Raji (cell line): ENCODE data around the gene SSC5D.

Source experiments
- POLR2A ChIP-seq: IDR thresholded peaks from 2 replicates; pipeline ENCODE4 v1.6.1; 2011; ENCODE audit warnings: low read depth, low read length, control low read depth; ENCODE audit not compliant: insufficient read depth

Gene SSC5D

GRCh38 chr19:55477905-55478304 is 10.3 kb upstream of the SSC5D start:
- TF ChIP-seq POLR2A = no peak

DNA sequence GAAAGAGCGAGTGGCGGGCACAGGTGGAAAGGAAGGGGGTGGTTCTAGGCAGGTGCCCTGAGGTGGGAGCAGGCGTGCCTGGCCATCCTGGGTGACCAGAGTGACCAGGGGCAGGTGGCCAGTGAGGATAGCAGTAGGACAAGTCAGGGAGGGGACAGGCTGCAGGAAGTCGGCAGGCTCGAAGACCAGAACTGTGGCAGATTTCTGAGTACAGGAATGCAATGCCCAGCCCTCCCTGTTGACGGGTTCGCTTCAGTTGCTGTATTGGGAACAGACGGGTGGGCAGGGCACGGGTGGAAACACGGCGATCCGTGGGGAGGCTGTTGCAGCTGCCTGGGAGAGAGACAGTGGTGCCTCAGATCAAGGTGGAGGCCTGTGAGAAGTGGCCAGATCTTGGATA is 9.9 kb upstream of the SSC5D start:
- TF ChIP-seq POLR2A = no peak

DNA sequence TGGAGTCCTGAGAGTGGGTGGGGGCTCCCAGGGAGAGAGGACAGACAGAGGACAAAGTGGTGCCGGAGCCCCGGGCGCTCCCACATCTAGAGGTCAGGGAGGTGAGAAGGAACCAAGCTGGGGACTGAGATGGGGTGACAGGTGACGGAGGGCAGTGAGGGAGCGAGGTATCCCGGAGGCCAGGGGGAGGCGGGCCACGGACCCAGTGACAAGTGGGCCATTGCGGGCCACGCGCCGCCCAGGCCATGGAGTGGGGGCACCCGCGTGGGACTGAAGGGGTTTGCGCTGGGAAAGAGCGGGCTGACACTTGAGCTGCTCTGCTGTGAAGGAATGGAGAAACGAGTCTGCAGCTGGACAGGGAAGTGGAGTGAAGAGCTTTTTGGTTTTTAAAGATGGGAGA is 9.2 kb upstream of the SSC5D start:
- no peak for TF ChIP-seq POLR2A

DNA sequence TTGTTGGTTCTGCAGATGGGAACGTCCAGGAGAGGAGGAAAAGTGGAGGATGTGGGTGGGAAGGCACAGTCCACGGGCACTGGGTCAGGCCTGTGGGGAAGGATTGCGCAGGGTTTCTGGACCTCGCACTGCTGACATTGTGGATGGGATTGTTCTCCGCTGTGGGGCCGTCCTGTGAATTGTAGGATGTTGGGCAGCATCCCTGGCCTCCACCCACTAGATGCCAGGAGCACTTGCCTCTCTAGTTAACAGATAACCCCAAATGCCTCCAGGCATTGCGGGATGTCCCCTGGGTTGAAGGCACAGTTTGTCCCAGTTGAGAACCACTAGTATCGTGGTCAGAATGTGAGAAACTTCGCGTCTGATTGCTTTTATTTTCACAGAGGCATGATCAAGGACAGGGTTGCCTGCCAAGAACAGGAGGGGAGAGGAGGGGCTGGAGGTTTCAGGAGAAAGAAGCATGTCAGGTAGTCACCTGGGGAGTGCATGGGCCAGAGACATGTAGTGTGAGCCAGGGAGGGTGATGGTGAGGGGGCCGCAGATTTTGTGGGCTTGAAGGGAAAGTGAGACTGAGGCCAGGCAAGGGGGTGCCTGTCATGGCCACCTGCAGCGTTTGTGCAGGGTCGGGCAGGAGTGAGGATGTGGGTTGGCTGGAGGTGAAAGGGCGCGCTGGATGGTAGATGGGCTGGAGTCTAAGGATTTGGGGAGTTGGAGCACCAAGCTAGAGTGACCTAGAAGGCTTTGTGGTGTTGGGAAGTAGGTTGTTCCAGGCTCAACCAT is 8.6 kb upstream of the SSC5D start:
- TF ChIP-seq POLR2A = no peak

DNA sequence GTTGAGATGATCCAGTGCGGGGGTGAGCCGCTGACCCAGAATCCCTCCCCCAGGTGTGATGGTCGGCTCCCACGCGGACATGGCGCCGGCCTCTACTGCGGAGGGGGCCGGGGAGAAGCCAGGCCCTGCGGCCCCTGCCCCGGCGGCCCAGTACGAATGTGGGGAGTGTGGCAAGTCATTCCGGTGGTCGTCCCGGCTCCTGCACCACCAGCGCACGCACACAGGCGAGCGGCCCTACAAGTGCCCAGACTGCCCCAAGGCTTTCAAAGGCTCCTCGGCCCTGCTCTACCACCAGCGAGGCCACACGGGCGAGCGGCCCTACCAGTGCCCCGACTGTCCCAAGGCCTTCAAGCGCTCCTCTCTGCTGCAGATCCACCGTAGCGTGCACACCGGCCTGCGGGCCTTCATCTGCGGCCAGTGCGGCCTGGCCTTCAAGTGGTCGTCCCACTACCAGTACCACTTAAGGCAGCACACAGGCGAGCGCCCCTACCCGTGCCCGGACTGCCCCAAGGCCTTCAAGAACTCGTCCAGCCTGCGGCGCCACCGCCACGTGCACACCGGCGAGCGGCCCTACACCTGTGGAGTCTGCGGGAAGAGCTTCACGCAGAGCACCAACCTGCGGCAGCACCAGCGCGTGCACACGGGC is 7.0 kb upstream of the SSC5D start:
- no peak for TF ChIP-seq POLR2A

GRCh38 chr19:55481794-55482155 is 6.5 kb upstream of the SSC5D start:
- TF ChIP-seq POLR2A = no peak

GRCh38 chr19:55482156-55482961 is 5.9 kb upstream of the SSC5D start:
- TF ChIP-seq POLR2A = no peak

- no peak for TF ChIP-seq POLR2A
Observed at GRCh38 chr19:55482967-55483705, 5.1 kb upstream of the SSC5D start.

GRCh38 chr19:55483706-55484592 is 4.3 kb upstream of the SSC5D start:
- no peak for TF ChIP-seq POLR2A

- peak; percentile 56 for TF ChIP-seq POLR2A
Observed at GRCh38 chr19:55484593-55485438, 3.4 kb upstream of the SSC5D start, which contains the start of gene NAT14. TSS of gene NAT14 (plus strand) at chr19:55485188. CDS start at chr19:55485709, 521 bp downstream.

DNA sequence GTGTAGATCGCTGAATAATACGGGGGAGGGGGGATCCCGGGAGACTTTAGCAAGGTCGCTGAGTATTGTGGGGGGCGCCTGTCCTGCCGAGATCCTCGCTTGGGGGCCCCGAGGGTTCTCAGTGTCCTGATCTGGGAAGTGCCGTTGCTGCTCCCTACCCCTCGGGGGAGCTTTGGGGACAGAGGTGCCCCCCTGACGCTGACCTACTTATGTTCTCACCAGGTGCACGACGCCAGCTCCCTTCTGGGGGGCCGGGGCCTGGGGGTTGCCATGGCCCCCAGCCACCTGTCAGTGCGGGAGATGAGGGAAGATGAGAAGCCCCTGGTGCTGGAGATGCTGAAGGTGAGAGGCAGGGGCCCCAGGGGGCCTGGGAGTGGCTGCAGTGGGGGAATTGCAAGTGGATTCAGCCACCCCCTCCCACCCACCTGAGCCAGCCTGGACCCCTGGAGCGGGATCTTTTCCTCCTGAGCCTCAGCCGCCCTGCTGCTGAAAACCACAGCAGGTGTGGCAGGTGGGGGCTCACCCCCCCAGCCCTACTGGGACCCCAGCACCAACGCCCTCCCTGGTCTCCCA is 2.7 kb upstream of the SSC5D start:
- no peak for TF ChIP-seq POLR2A

DNA sequence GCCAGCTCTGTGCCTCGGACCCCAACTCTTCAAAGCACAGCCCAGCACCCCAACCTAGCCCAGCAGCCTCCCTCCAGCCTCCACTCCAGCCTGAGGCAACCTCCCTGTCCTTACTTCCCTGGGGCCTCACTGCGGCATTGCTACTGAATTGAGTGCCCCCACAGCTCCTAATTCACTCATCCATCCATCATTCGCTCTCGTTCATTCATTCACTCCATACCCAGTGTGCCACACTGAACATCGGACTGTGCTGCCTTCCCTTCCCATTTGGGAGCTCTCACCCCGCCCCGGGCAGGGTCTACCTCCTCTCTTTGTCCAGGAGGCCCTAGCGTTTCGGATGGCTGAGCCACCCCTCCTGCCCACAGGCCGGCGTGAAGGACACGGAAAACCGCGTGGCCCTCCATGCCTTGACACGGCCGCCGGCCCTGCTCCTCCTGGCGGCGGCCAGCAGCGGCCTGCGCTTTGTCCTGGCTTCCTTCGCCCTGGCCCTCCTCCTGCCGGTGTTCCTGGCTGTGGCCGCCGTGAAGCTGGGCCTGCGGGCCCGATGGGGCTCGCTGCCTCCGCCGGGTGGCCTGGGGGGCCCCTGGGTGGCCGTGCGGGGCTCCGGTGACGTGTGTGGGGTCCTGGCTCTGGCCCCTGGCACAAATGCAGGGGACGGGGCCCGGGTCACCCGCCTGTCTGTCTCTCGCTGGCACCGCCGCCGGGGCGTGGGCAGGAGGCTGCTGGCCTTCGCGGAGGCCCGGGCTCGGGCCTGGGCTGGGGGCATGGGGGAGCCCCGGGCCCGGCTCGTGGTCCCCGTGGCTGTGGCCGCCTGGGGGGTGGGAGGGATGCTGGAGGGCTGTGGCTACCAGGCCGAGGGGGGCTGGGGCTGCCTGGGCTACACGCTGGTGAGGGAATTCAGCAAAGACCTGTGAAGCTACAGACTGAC is 1.9 kb upstream of the SSC5D start:
- TF ChIP-seq POLR2A = no peak
